ENCODE results near the gene POLR3GL.

GRCh38 chr1:145977016-145977415 lies 12.5 kb downstream of the POLR3GL start:
- TF ChIP-seq CTCF (IDR thresholded peaks at IDR 0.05): no peak
- no peak for TF ChIP-seq POLR2A (IDR thresholded peaks at IDR 0.05)
- TF ChIP-seq EP300 (IDR thresholded peaks at IDR 0.05): no peak
